Thoracic aorta (tissue), 2 donors: ENCODE data around the gene WDR48. TPM values are rescaled to one million over a fixed set of nuclear protein-coding genes. Genes with fewer than 3 reads are reported as not detected.

Experiments
- ATAC-seq: fragments of 150-250 bp; one replicate; pipeline ENCODE4 v1.8.0; 2017; ENCODE audit warnings: low read depth; ENCODE audit not compliant: insufficient number of reproducible peaks, low FRiP score
- DNase-seq: peaks from one replicate; pipeline ENCODE4 v3.0.0-alpha.2; 2020; ENCODE audit warnings: low spot score
- H3K27ac ChIP-seq, 2 donors: fragments of 200-600 bp; sonication (generic); 1 replicate in 1 of 2; 2 replicates in 1 of 2; pipeline ENCODE4 v1.5.1; 2016; ENCODE audit warnings: mild to moderate bottlenecking in 2 of 2, moderate library complexity in 2 of 2
- H3K27me3 ChIP-seq: fragments of 200-600 bp; sonication (generic); replicated peaks from 2 replicates; pipeline ENCODE4 v1.6.0; 2016; ENCODE audit warnings: mild to moderate bottlenecking; ENCODE audit not compliant: insufficient read depth
- H3K36me3 ChIP-seq: fragments of 200-600 bp; sonication (generic); one replicate; pipeline ENCODE4 v1.5.1; 2016
- H3K4me1 ChIP-seq, 2 donors: fragments of 200-600 bp; sonication (generic); 1 replicate in 1 of 2; 2 replicates in 1 of 2; pipeline versions ENCODE4 v1.5.1 to v1.6.0; 2016; ENCODE audit warnings: low read depth in 2 of 2, mild to moderate bottlenecking in 1 of 2; ENCODE audit not compliant: control insufficient read depth in 1 of 2
- H3K4me3 ChIP-seq: fragments of 200-600 bp; sonication (generic); 2 replicates; pipeline ENCODE4 v1.5.1; 2016; ENCODE audit warnings: mild to moderate bottlenecking
- H3K9me3 ChIP-seq: fragments of 200-600 bp; sonication (generic); 2 replicates; pipeline ENCODE4 v1.5.1; 2016
- total RNA-seq, 2 donors: library from RNA; depleted of rRNA; stranded (reverse); fragments of >200 nt; gene quantifications; one replicate each; pipeline versions ENCODE4 v1.1.0 to v1.2.3, GENCODE V29; 2016
- TF ChIP-seq, protein P1 (sequence below): fragments of 200-600 bp; sonication (generic); IDR thresholded peaks from one replicate; pipeline ENCODE4 v1.5.1; 2019; ENCODE audit warnings: antibody characterized with exemption

The WDR48 gene
- total RNA-seq, 2 donors from 2014 or later = 17.7 to 29.9 TPM

DNA sequence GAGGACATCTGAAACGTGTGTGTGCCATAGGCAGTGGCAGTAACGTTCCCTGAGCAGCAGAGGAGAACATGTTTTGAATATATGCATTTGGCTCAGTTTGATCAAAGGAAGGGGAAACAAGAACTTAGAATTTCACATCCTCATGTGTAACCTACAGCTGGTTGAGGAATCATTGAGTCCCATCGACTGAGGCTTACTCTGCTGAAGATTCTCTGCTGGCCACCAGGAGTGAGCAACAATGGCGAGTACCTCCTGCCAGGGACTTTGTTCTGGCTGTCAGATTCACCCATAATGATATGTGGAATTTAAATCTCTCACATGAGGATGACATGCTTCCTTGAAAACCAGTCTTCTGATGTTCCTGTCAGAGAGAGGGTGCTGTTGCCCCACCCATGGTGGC is 34.3 kb downstream of the WDR48 start:
- H3K27ac ChIP-seq = no peak overlapping the region
- DNase-seq (no peak), ATAC-seq (no peak)
- no peaks in the 10 kb centered on the region for H3K4me1 ChIP-seq
- H3K4me3 ChIP-seq = no peak overlapping the region
- H3K36me3 ChIP-seq = peaks cover 39% of the 10 kb centered on the region
- TF ChIP-seq, protein P1, sequence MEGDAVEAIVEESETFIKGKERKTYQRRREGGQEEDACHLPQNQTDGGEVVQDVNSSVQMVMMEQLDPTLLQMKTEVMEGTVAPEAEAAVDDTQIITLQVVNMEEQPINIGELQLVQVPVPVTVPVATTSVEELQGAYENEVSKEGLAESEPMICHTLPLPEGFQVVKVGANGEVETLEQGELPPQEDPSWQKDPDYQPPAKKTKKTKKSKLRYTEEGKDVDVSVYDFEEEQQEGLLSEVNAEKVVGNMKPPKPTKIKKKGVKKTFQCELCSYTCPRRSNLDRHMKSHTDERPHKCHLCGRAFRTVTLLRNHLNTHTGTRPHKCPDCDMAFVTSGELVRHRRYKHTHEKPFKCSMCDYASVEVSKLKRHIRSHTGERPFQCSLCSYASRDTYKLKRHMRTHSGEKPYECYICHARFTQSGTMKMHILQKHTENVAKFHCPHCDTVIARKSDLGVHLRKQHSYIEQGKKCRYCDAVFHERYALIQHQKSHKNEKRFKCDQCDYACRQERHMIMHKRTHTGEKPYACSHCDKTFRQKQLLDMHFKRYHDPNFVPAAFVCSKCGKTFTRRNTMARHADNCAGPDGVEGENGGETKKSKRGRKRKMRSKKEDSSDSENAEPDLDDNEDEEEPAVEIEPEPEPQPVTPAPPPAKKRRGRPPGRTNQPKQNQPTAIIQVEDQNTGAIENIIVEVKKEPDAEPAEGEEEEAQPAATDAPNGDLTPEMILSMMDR = no peak
- no peaks in the 10 kb centered on the region for H3K27me3 ChIP-seq
- H3K9me3 ChIP-seq = no peaks in the 10 kb centered on the region

- DNase-seq = no peak
- no peaks in the 10 kb centered on the region for H3K27me3 ChIP-seq
- no peak overlapping the region for H3K27ac ChIP-seq
- H3K4me3 ChIP-seq = no peak overlapping the region
- H3K9me3 ChIP-seq = no peaks in the 10 kb centered on the region
- H3K36me3 ChIP-seq = peaks cover 47% of the 10 kb centered on the region
- ATAC-seq = no peak
- H3K4me1 ChIP-seq = no peaks in the 10 kb centered on the region
- TF ChIP-seq, protein P1 = no peak
These were observed 36.6 kb downstream of the WDR48 start for GRCh38 chr3:39088456-39088855.

DNA sequence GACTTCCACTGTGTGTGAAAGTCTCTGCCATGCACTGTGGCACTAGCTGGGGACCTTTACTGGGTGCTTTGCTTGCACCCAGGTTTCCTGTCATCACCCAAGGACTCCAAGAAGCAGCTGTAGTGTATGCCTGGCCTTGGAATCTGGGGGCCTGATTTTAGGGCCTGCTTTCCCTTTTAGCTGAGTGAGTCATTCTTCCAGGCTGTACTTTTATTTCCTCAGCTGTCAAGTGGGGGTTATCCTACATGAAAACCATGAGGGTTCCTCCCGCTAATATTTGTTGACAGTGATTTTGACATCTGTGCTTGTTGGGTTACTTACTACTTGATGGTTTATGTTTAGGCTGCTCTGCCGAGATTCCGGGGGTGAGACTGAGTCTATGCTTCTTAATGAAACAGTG is 37.1 kb downstream of the WDR48 start:
- DNase-seq = no peak
- no peaks in the 10 kb centered on the region for H3K4me1 ChIP-seq
- no peaks in the 10 kb centered on the region for H3K9me3 ChIP-seq
- H3K36me3 ChIP-seq = peaks cover 48% of the 10 kb centered on the region
- no peaks in the 10 kb centered on the region for H3K27me3 ChIP-seq
- no peak overlapping the region for H3K4me3 ChIP-seq
- H3K27ac ChIP-seq = no peak overlapping the region
- ATAC-seq = no peak
- TF ChIP-seq, protein P1 = no peak

- DNase-seq (no peak), ATAC-seq (no peak)
- no peaks in the 10 kb centered on the region for H3K4me1 ChIP-seq
- TF ChIP-seq, protein P1 = no peak
- H3K4me3 ChIP-seq = no peak overlapping the region
- H3K9me3 ChIP-seq = no peaks in the 10 kb centered on the region
- no peaks in the 10 kb centered on the region for H3K27me3 ChIP-seq
- peaks cover 63% of the 10 kb centered on the region for H3K36me3 ChIP-seq
- no peak overlapping the region for H3K27ac ChIP-seq
These were observed 39.1 kb downstream of the WDR48 start for GRCh38 chr3:39090922-39091321.

DNA sequence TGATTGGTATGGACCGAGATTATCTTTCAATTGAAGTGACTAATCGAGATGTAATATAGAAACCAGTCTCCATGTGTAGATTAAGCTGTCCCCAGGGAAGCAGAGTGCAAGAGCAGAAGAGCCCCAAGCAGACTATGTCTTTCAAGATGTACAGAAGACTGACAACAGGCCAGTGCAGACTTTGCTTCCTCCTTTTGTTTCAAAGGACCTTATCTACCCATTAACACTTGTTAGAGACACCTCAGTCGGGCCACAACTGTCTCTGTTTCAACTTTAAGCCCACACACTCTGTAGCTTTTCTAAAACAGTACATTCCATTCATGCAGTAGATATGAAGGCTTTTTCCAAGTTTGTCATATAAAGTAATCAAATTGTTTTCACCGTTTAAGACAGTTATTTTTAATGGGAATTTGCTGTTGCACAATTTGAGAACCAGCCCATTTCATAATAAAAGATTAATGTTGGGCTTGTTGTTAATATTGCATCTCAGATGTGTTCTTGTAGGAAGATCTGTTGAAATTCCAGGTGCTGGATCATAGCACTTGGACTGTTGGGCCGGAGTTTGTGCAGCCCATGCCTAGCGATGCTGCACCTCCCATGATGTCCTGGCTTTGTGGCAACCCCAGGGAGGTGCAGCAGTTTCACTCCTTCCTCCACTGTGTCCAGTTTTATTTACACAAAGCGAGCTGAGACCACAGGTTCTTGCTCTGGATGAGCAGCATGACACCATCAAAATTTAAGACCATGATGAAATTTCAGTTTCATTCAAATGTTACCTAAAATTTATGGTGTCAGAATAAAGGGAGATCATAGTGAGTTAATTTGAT is 43.2 kb downstream of the WDR48 start:
- no peak for DNase-seq
- no peaks in the 10 kb centered on the region for H3K9me3 ChIP-seq
- no peak overlapping the region for H3K27ac ChIP-seq
- H3K36me3 ChIP-seq = peaks cover 67% of the 10 kb centered on the region
- ATAC-seq = no peak
- H3K27me3 ChIP-seq = no peaks in the 10 kb centered on the region
- H3K4me1 ChIP-seq = no peaks in the 10 kb centered on the region
- TF ChIP-seq, protein P1 = no peak
- H3K4me3 ChIP-seq = no peak overlapping the region
